H1 (cell line): Measurements from ENCODE around the gene SPATA33. TPM values are rescaled to one million over a fixed set of nuclear protein-coding genes. Genes with fewer than 3 reads are reported as not detected.

Experiments used
- BCL11A ChIP-seq, 2 experiments: IDR thresholded peaks; one replicate each; pipeline ENCODE4 v1.6.1; 2011; ENCODE audit warnings: low read depth in 2 of 2, low read length in 2 of 2, mild to moderate bottlenecking in 2 of 2
- BRCA1 ChIP-seq: IDR thresholded peaks from 2 replicates; pipeline ENCODE4 v1.6.1; 2012; ENCODE audit warnings: low read depth, low read length, improper control_type of control experiment
- CEBPB ChIP-seq: IDR thresholded peaks from 2 replicates; pipeline ENCODE4 v1.6.1; 2012; ENCODE audit warnings: low read depth, low read length
- CHD2 ChIP-seq: IDR thresholded peaks from 2 replicates; pipeline ENCODE4 v1.6.1; 2012; ENCODE audit warnings: low read length, improper control_type of control experiment
- EP300 ChIP-seq, 2 experiments: IDR thresholded peaks; 1 replicate in 1 of 2; 2 replicates in 1 of 2; pipeline ENCODE4 v1.6.1; 2011 to 2012; ENCODE audit warnings: low read depth in 2 of 2, low read length in 2 of 2, mild to moderate bottlenecking in 2 of 2, borderline replicate concordance in 1 of 2, inconsistent platforms in 1 of 2, moderate library complexity in 1 of 2
- JUN ChIP-seq: IDR thresholded peaks from 2 replicates; pipeline ENCODE4 v1.6.1; 2011; ENCODE audit warnings: low read depth, mild to moderate bottlenecking, improper control_type of control experiment, low read length
- JUND ChIP-seq: IDR thresholded peaks from 2 replicates; pipeline ENCODE4 v1.6.1; 2011; ENCODE audit warnings: mild to moderate bottlenecking, improper control_type of control experiment, low read length
- KDM1A ChIP-seq: fragments of 200-600, 300-600 bp; sonication (generic); IDR thresholded peaks from 2 replicates; pipeline ENCODE4 v1.7.1; 2016; ENCODE audit warnings: mild to moderate bottlenecking, low read length, borderline replicate concordance
- KDM5A ChIP-seq: fragments of 200-600 bp; IDR thresholded peaks from 2 replicates; pipeline ENCODE4 v1.7.1; 2012; ENCODE audit warnings: mild to moderate bottlenecking, low read length, inconsistent platforms, mixed read lengths
- POLR2A ChIP-seq, 2 experiments: IDR thresholded peaks; 1 replicate in 1 of 2; 2 replicates in 1 of 2; pipeline ENCODE4 v1.6.1; 2011; ENCODE audit warnings: low read depth in 2 of 2, low read length in 2 of 2, mild to moderate bottlenecking in 2 of 2; ENCODE audit errors: control extremely low read depth in 1 of 2
- POLR2AphosphoS5 ChIP-seq: IDR thresholded peaks from 2 replicates; pipeline ENCODE4 v1.6.1; 2011; ENCODE audit warnings: low read depth, low read length
- RAD21 ChIP-seq, 2 experiments: IDR thresholded peaks in 1 of 2; conservative IDR thresholded peaks in 1 of 2; 2 replicates each; pipeline ENCODE4 v1.6.1; 2011; ENCODE audit warnings: low read depth in 2 of 2, low read length in 2 of 2, improper control_type of control experiment in 1 of 2, inconsistent platforms in 1 of 2, mild to moderate bottlenecking in 1 of 2, moderate library complexity in 1 of 2
- RFX5 ChIP-seq: IDR thresholded peaks from 2 replicates; pipeline ENCODE4 v1.6.1; 2011; ENCODE audit warnings: low read depth, low read length, improper control_type of control experiment, borderline replicate concordance
- RXRA ChIP-seq: IDR thresholded peaks from 2 replicates; pipeline ENCODE4 v1.6.1; 2011; ENCODE audit warnings: low read depth, mild to moderate bottlenecking, low read length, moderate library complexity; ENCODE audit not compliant: insufficient read depth
- SAP30 ChIP-seq: fragments of 300-600 bp; sonication (generic); IDR thresholded peaks from 2 replicates; pipeline ENCODE4 v1.7.1; 2012; ENCODE audit warnings: low read length, moderate library complexity, mild to moderate bottlenecking, inconsistent platforms; ENCODE audit not compliant: insufficient read depth, insufficient replicate concordance
- SIRT6 ChIP-seq: IDR thresholded peaks from one replicate; pipeline ENCODE4 v1.7.1; 2012; ENCODE audit warnings: low read length, inconsistent platforms
- SP2 ChIP-seq: IDR thresholded peaks from 2 replicates; pipeline ENCODE4 v1.6.1; 2012; ENCODE audit warnings: mild to moderate bottlenecking, low read length, inconsistent platforms
- SRF ChIP-seq: IDR thresholded peaks from 2 replicates; pipeline ENCODE4 v1.6.1; 2011; ENCODE audit warnings: mild to moderate bottlenecking, low read depth, low read length, moderate library complexity
- SUZ12 ChIP-seq: fragments of 200-600 bp; sonication (generic); IDR thresholded peaks from 2 replicates; pipeline ENCODE4 v1.6.1; 2012; ENCODE audit warnings: mild to moderate bottlenecking, inconsistent platforms, low read length, moderate library complexity, mixed read lengths
- TAF1 ChIP-seq: IDR thresholded peaks from 2 replicates; pipeline ENCODE4 v1.6.1; 2011; ENCODE audit warnings: mild to moderate bottlenecking, low read depth, low read length
- TBP ChIP-seq: IDR thresholded peaks from 2 replicates; pipeline ENCODE4 v1.6.1; 2011; ENCODE audit warnings: low read depth, low read length, improper control_type of control experiment
- ZNF274 ChIP-seq: IDR thresholded peaks from 2 replicates; pipeline ENCODE4 v1.7.0; 2012; ENCODE audit warnings: low read length, borderline replicate concordance; ENCODE audit errors: extremely low read depth
- polyA plus RNA-seq, 7 experiments: library from polyadenylated mRNA; depleted of rRNA in 3 of 7; stranded (reverse) in 5 of 7; unstranded in 2 of 7; fragments of >200 nt in 5 of 7; fragments of 200-250 nt in 2 of 7; gene quantifications; 1 replicate in 5 of 7; 2 replicates in 1 of 7; 4 replicates in 1 of 7; pipeline versions ENCODE4 v1.2.1 to v1.2.3, GENCODE V29; 2011 to 2013; ENCODE audit warnings: missing spikeins in 2 of 7, mixed read lengths in 2 of 7
- total RNA-seq: library from RNA; stranded (reverse); fragmentation: NEBNext Ultra II Directional; extraction: Animal tissue kit (Norgen Biotek cat#: 25700); gene quantifications from 2 replicates; pipeline ENCODE4 v1.2.1, GENCODE V29; 2021
- TF ChIP-seq, protein P1 (sequence below): IDR thresholded peaks from 2 replicates; pipeline ENCODE4 v1.6.1; 2012; ENCODE audit warnings: inconsistent platforms

SPATA33 gene
- total and polyA plus RNA-seq, 2 of the 8 experiments (the other 6 are each of a cell fraction or from before 2014, with no cell fraction given): 5.4 to 16.9 TPM

DNA sequence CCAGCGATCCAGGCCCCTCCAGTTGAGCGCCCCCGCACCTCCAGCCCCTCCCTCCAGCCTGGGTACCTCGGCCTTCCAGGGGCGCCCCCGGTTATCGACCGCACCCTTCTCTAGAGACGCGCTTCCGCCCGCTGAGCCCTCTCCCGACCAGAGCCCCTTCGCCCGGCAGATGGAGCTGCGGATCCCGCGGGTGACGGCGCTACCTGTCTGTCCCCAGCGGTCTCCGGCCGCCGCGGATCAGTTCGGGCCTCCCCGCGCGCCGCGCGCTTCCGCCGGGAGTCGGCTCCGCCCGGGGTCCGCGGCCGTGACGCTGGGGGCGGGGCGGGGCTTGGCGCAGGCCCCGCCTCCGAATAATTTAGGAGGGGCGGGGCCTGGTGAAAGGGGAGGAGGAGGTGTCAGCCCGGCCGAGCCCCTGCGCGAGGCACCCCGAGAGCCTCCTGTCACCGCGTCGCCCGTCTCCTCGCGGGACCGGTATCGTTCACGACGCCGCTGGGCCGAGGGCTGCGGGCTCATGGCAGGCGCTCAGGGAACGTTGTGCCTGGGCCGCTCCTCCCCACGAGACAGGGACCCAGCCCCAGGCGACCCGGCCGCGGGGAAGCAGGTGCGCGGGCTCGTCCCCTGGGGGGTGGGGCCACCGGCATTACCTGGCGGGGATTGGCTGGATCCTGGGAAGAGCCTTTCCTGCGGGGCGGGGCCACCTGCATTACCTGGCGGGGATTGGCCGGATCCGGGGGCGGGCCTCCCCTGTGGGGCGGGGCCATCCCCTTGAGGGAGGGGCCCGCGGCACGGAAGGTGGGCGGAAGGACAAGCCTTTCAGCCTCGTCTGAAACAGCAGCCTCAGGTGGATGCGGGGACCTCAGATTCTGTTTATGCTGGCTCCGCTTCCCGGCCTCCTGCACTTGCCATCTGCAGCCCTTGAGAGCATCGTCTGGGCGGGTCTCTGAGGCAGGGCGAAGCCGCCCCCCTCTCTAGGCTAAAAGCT, 44.1 kb downstream of the SPATA33 start, which contains the start of gene SPATA2L (continued):
- no peak for TF ChIP-seq SUZ12
- TF ChIP-seq POLR2A (IDR thresholded peaks at IDR 0.05; ENCODE audit: control extremely low read depth in 1 of 2, low read depth in 2 of 2, low read length in 2 of 2): no peak
- no peak for TF ChIP-seq BRCA1
- TF ChIP-seq RAD21 (IDR thresholded peaks at IDR 0.05 in 1 of 2, conservative IDR thresholded peaks at IDR 0.05 in 1 of 2; ENCODE audit: low read depth in 2 of 2, low read length in 2 of 2): no peak
- TF ChIP-seq RXRA: no peak
- no peak for TF ChIP-seq BCL11A (IDR thresholded peaks at IDR 0.05; ENCODE audit: low read depth in 2 of 2, low read length in 2 of 2)
- TF ChIP-seq, protein P1, sequence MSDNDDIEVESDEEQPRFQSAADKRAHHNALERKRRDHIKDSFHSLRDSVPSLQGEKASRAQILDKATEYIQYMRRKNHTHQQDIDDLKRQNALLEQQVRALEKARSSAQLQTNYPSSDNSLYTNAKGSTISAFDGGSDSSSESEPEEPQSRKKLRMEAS: peak; percentile 67
- no peak for TF ChIP-seq KDM1A
- TF ChIP-seq ZNF274: no peak
- peak; percentile 84; the same call in 1 of the 2 replicates for TF ChIP-seq TAF1
- TF ChIP-seq JUND: no peak
- no peak for TF ChIP-seq SP2
- no peak for TF ChIP-seq RFX5
- TF ChIP-seq CEBPB: no peak
- no peak for TF ChIP-seq SIRT6
- TF ChIP-seq EP300 (IDR thresholded peaks at IDR 0.05; ENCODE audit: borderline replicate concordance in 1 of 2, low read depth in 2 of 2, low read length in 2 of 2): no peak
- peak; percentile 64 for TF ChIP-seq TBP
- TF ChIP-seq SAP30: no peak
- TF ChIP-seq CHD2: no peak
- no peak for TF ChIP-seq JUN
- TF ChIP-seq POLR2AphosphoS5: peak; percentile 43
- no peak for TF ChIP-seq SRF
- TF ChIP-seq KDM5A: no peak
